OCI-LY7 (cell line): Measurements from ENCODE around the gene RBFOX1. TPM values are rescaled to one million over a fixed set of nuclear protein-coding genes. Genes with fewer than 3 reads are reported as not detected.

ENCODE experiments used
- BruUV-seq: library from RNA; stranded (reverse); fragments of 400-500 nt; replicated peaks from 2 replicates; lab custom pipeline; 2021; lab: Mats Ljungman, UMichigan
- CTCF ChIA-PET: fragments of 300-600 bp; sonication (Branson Sonifier 250); formaldehyde crosslinking; loops from one replicate; lab custom pipeline; 2022; ENCODE audit warnings: antibody characterized with exemption; ENCODE audit not compliant: unreplicated experiment; lab: Charles Lee
- POLR2A ChIA-PET: fragments of 300-600 bp; sonication (Branson Sonifier 250); formaldehyde crosslinking; loops from one replicate; lab custom pipeline; 2022; ENCODE audit warnings: antibody characterized with exemption; lab: Charles Lee
- DNase-seq: peaks from one replicate; pipeline ENCODE4 v3.0.0-alpha.2; 2015; ENCODE audit warnings: low spot score
- H2AFZ ChIP-seq: fragments of 200-600 bp; sonication (generic), shearing (Covaris generic); 2 replicates; pipeline ENCODE4 v1.6.1; 2014; ENCODE audit warnings: mild to moderate bottlenecking, antibody characterized with exemption, low read length, moderate library complexity
- H3K27ac ChIP-seq: fragments of 200-600 bp; sonication (generic); 2 replicates; pipeline ENCODE4 v1.5.1; 2014; ENCODE audit warnings: mixed run types, low read depth, mild to moderate bottlenecking, moderate library complexity, low read length, inconsistent platforms; ENCODE audit not compliant: poor library complexity, severe bottlenecking
- H3K36me3 ChIP-seq: fragments of 200-600 bp; sonication (generic); 2 replicates; pipeline ENCODE4 v1.6.1; 2014; ENCODE audit warnings: mild to moderate bottlenecking, antibody characterized with exemption, low read length, moderate library complexity, mixed read lengths; ENCODE audit not compliant: insufficient read depth
- H3K4me1 ChIP-seq: fragments of 200-600 bp; sonication (generic); 2 replicates; pipeline ENCODE4 v1.5.1; 2014; ENCODE audit warnings: mild to moderate bottlenecking, low read length; ENCODE audit not compliant: insufficient read depth, poor library complexity, severe bottlenecking
- H3K4me2 ChIP-seq: fragments of 200-600 bp; sonication (generic); 2 replicates; pipeline ENCODE4 v1.6.1; 2014; ENCODE audit warnings: mild to moderate bottlenecking, low read length
- H3K4me3 ChIP-seq: fragments of 200-600 bp; sonication (generic); 2 replicates; pipeline ENCODE4 v1.5.1; 2014; ENCODE audit warnings: mild to moderate bottlenecking, low read depth, low read length; ENCODE audit not compliant: poor library complexity, severe bottlenecking
- H3K79me2 ChIP-seq: fragments of 200-600 bp; sonication (generic); 2 replicates; pipeline ENCODE4 v1.6.1; 2016; ENCODE audit warnings: low read depth, mild to moderate bottlenecking, low read length, moderate library complexity, mixed read lengths; ENCODE audit not compliant: insufficient read depth
- H3K9me2 ChIP-seq: fragments of 200-600 bp; sonication (generic); 2 replicates; pipeline ENCODE4 v1.6.1; 2016; ENCODE audit warnings: mild to moderate bottlenecking, low read length, mixed read lengths; ENCODE audit not compliant: insufficient read depth
- H3K9me3 ChIP-seq: fragments of 200-600 bp; sonication (generic); 2 replicates; pipeline ENCODE4 v1.6.1; 2014; ENCODE audit warnings: mild to moderate bottlenecking, mixed run types, low read length, mixed read lengths
- H4K20me1 ChIP-seq: fragments of 200-600 bp; sonication (generic); 2 replicates; pipeline ENCODE4 v1.6.1; 2014; ENCODE audit warnings: mild to moderate bottlenecking, antibody characterized with exemption, low read length, moderate library complexity, mixed read lengths; ENCODE audit not compliant: insufficient read depth
- EZH2phosphoT487 ChIP-seq: fragments of 200-600 bp; sonication (generic); IDR thresholded peaks from 2 replicates; pipeline ENCODE4 v1.6.1; 2018; ENCODE audit warnings: low read depth, borderline replicate concordance, mild to moderate bottlenecking, mixed run types, antibody characterized with exemption, low read length, moderate library complexity, mixed read lengths
- intact Hi-C: fragments of 100-400 bp; cut with micrococcal nuclease; formaldehyde crosslinking; loops from one replicate; pipeline ENCODE4 v1.10.0; 2022; ENCODE audit not compliant: unreplicated experiment
- total RNA-seq, 2 experiments: library from RNA; depleted of rRNA in 1 of 2; stranded (reverse); fragments of >200 nt in 1 of 2; shearing (Covaris generic) in 1 of 2; gene quantifications; 2 replicates each; pipeline ENCODE4 v1.2.3, GENCODE V29; 2014 to 2022
- TF ChIP-seq, protein P1 (sequence below): fragments of 200-600 bp; sonication (generic); conservative IDR thresholded peaks from 2 replicates; pipeline ENCODE4 v1.5.1; 2014; ENCODE audit warnings: mild to moderate bottlenecking, antibody characterized with exemption, low read length, moderate library complexity, mixed read lengths

RBFOX1 gene
- total RNA-seq, 2 experiments from 2014 or later: not detected

DNA sequence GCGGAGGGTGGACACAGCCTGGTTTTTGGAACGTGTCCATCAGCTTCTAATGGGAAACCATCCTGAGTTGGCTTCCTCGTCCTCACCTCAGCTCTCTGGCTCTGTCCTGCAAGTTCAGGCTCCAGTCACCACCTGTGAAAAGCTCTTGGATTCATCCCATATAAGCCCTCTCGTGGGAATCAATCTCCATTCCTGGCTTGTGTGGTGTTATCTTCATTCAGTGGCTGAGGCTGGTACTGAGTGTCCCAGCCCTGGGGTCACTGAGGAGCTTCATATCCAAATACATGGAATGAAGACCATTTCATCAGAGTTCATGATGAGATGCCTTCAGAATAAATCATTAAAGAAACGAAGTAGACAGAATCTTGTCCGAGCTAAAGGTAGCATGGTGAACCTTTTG, 189.2 kb downstream of the RBFOX1 start:
- POLR2A ChIA-PET: no interaction called here
- no peaks in the 10 kb centered on the region for H3K36me3 ChIP-seq
- H3K9me2 ChIP-seq: no peaks in the 10 kb centered on the region
- CTCF ChIA-PET: no interaction called here
- no peak overlapping the region for H2AFZ ChIP-seq
- TF ChIP-seq, protein P1, sequence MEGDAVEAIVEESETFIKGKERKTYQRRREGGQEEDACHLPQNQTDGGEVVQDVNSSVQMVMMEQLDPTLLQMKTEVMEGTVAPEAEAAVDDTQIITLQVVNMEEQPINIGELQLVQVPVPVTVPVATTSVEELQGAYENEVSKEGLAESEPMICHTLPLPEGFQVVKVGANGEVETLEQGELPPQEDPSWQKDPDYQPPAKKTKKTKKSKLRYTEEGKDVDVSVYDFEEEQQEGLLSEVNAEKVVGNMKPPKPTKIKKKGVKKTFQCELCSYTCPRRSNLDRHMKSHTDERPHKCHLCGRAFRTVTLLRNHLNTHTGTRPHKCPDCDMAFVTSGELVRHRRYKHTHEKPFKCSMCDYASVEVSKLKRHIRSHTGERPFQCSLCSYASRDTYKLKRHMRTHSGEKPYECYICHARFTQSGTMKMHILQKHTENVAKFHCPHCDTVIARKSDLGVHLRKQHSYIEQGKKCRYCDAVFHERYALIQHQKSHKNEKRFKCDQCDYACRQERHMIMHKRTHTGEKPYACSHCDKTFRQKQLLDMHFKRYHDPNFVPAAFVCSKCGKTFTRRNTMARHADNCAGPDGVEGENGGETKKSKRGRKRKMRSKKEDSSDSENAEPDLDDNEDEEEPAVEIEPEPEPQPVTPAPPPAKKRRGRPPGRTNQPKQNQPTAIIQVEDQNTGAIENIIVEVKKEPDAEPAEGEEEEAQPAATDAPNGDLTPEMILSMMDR: no peak
- TF ChIP-seq EZH2phosphoT487: no peak
- no peaks in the 10 kb centered on the region for H4K20me1 ChIP-seq
- no TSS peak for BruUV-seq
- no peaks in the 10 kb centered on the region for H3K79me2 ChIP-seq
- H3K4me1 ChIP-seq: no peaks in the 10 kb centered on the region
- no peak overlapping the region for H3K4me3 ChIP-seq
- intact Hi-C loops: no loop called here
- no peak overlapping the region for H3K4me2 ChIP-seq
- DNase-seq: no peak
- H3K9me3 ChIP-seq: no peaks in the 10 kb centered on the region
- no peak overlapping the region for H3K27ac ChIP-seq

DNA sequence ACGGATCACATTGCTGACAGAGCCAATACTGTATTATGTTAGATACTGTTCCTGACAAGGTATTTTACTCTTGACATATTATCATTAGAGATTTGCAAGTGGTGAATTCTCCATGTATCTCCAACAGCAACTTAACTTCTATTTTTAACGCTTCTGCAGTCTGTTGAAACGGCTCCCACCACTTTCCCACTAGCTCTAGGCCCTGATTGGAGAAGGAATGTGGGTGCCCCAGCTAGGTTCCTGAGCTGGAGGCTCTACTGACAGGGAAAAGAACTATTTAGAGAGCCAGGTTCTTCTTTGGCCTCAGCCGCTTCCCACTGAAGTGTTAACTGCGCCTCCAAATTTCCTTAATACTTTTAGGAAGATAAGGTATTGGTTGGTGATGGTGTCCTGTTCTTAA, 191.8 kb downstream of the RBFOX1 start:
- Histone ChIP-seq H2AFZ (no peak overlapping the region), H3K9me2 (no peaks in the 10 kb centered on the region), H4K20me1 (no peaks in the 10 kb centered on the region), H3K4me3 (no peak overlapping the region), H3K27ac (no peak overlapping the region), H3K9me3 (no peaks in the 10 kb centered on the region), H3K4me1 (no peaks in the 10 kb centered on the region), H3K4me2 (no peak overlapping the region), H3K36me3 (no peaks in the 10 kb centered on the region), H3K79me2 (no peaks in the 10 kb centered on the region)
- BruUV-seq: no TSS peak
- intact Hi-C loops: no loop called here
- ChIA-PET POLR2A (interaction anchor here (0.6 to 0.9 kb wide), 2 partner anchors 11 to 27 kb away, joined by 3 read pairs; no protein-coding TSS in a partner anchor), CTCF (no interaction called here)
- DNase-seq: no peak
- TF ChIP-seq, protein P1: no peak
- TF ChIP-seq EZH2phosphoT487: no peak

DNA sequence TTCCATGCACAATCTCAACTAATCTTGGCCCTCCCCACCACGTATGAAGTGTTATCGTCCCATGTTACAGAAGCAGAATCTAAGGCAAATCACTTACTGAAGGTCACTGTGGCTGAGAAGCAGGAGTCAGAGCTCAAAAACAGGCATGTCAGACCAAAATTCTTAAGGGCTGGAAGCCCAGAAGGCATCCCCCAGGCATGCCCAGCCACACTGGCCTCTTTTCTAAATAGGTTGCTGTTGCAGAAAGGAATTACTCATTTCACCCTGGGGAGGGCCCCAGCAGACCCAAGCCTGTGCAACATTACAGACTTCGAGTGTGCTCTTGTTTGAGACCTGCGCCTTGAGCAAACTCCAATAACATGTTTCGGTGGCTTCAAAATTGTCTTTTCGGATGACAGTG, 194.1 kb downstream of the RBFOX1 start:
- ChIA-PET POLR2A (no interaction called here), CTCF (no interaction called here)
- no peak for DNase-seq
- TF ChIP-seq, protein P1: no peak
- no peak for TF ChIP-seq EZH2phosphoT487
- H3K4me3 ChIP-seq: no peak overlapping the region
- no peak overlapping the region for H3K27ac ChIP-seq
- H2AFZ ChIP-seq: no peak overlapping the region
- H3K36me3 ChIP-seq: no peaks in the 10 kb centered on the region
- BruUV-seq: no TSS peak
- intact Hi-C loops: no loop called here
- no peaks in the 10 kb centered on the region for H3K4me1 ChIP-seq
- no peak overlapping the region for H3K4me2 ChIP-seq
- H3K9me3 ChIP-seq: no peaks in the 10 kb centered on the region
- H3K9me2 ChIP-seq: no peaks in the 10 kb centered on the region
- H3K79me2 ChIP-seq: no peaks in the 10 kb centered on the region
- no peaks in the 10 kb centered on the region for H4K20me1 ChIP-seq
